K562 (cell line): ENCODE results near the gene MKNK2. TPM values are rescaled to one million over a fixed set of nuclear protein-coding genes. Genes with fewer than 3 reads are reported as not detected.

Experiments
- FOXJ2 ChIP-seq: fragments of 200-800 bp; sonication (Bioruptor generic); IDR thresholded peaks from 2 replicates; pipeline ENCODE4 v1.6.1; 2016; ENCODE audit warnings: missing genetic modification characterization, missing compliant biosample characterization
- FOXJ3 ChIP-seq: sonication (generic); formaldehyde crosslinking; IDR thresholded peaks from 2 replicates; pipeline ENCODE4 v1.4.0; 2020; ENCODE audit warnings: mild to moderate bottlenecking, missing genetic modification reagents
- GTF2E2 ChIP-seq: fragments of 200-800 bp; sonication (Bioruptor generic); IDR thresholded peaks from 2 replicates; pipeline ENCODE4 v1.6.1; 2016; ENCODE audit warnings: missing genetic modification characterization, missing compliant biosample characterization
- HCFC1 ChIP-seq: IDR thresholded peaks from 2 replicates; pipeline ENCODE4 v1.6.1; 2012; ENCODE audit warnings: low read depth, low read length, improper control_type of control experiment
- KLF6 ChIP-seq: fragments of 250-450 bp; sonication (Bioruptor Pico); IDR thresholded peaks from 2 replicates; pipeline ENCODE4 v1.4.0; 2020; ENCODE audit warnings: mild to moderate bottlenecking, moderate library complexity, borderline replicate concordance
- POLR2A ChIP-seq: fragments of 450-650 bp; conservative IDR thresholded peaks from 2 replicates; pipeline ENCODE4 v1.6.1; 2016
- POLR2G ChIP-seq: fragments of 200-400 bp; formaldehyde crosslinking; IDR thresholded peaks from 2 replicates; pipeline ENCODE4 v1.6.1; 2017; ENCODE audit warnings: low read depth, mild to moderate bottlenecking, antibody characterized with exemption, low read length, moderate library complexity
- RAD51 ChIP-seq: fragments of 450-650 bp; IDR thresholded peaks from 2 replicates; pipeline ENCODE4 v1.7.1; 2016; ENCODE audit warnings: low read depth, mild to moderate bottlenecking, borderline replicate concordance
- SREBF2 ChIP-seq: sonication (generic); formaldehyde crosslinking; IDR thresholded peaks from 2 replicates; pipeline ENCODE4 v1.4.0; 2020; ENCODE audit warnings: mild to moderate bottlenecking, missing genetic modification reagents
- TBP ChIP-seq: optimal IDR thresholded peaks from 2 replicates; pipeline ENCODE3; 2011; ENCODE audit warnings: low read depth, low read length, improper control_type of control experiment
- XRCC3 ChIP-seq: fragments of 450-650 bp; IDR thresholded peaks from 2 replicates; pipeline ENCODE4 v1.6.1; 2017; ENCODE audit warnings: mild to moderate bottlenecking, moderate library complexity
- ZNF12 ChIP-seq: sonication (generic); formaldehyde crosslinking; IDR thresholded peaks from 2 replicates; pipeline ENCODE4 v1.4.0; 2020; ENCODE audit warnings: mild to moderate bottlenecking, missing genetic modification reagents
- ZNF780A ChIP-seq: fragments of 250-450 bp; sonication (Bioruptor Pico); IDR thresholded peaks from 2 replicates; pipeline ENCODE4 v1.5.0; 2021; ENCODE audit warnings: mild to moderate bottlenecking
- polyA plus RNA-seq, 8 experiments: library from polyadenylated mRNA; depleted of rRNA in 4 of 8; stranded (reverse) in 5 of 8; unstranded in 3 of 8; fragments of >200 nt; fragmentation: Nextera tagmentation in 2 of 8; fragmentation: Illumina TruSeq in 1 of 8; extraction: Ambion mirVana in 2 of 8; extraction: Trizol in 1 of 8; gene quantifications; 2 replicates each; pipeline versions ENCODE4 v1.2.1 to v1.2.3, GENCODE V29; 2011 to 2014; ENCODE audit warnings: inconsistent platforms in 1 of 8, missing spikeins in 1 of 8
- total RNA-seq, 7 experiments: library from RNA; depleted of rRNA in 6 of 7; stranded (reverse); fragments of >200 nt in 6 of 7; fragmentation: Illumina TruSeq in 2 of 7; extraction: Trizol in 2 of 7; gene quantifications; 2 replicates each; pipeline versions ENCODE4 v1.2.1 to v1.2.3, GENCODE V29; 2011 to 2021; ENCODE audit warnings: low replicate concordance in 1 of 7
- TF ChIP-seq, protein P1 (sequence below): fragments of 200-600 bp; sonication (generic); IDR thresholded peaks from one replicate; pipeline ENCODE4 v1.6.1; 2012; ENCODE audit warnings: mild to moderate bottlenecking, low read depth, low read length, inconsistent platforms
- TF ChIP-seq, protein P2 (sequence below): fragments of 250-450 bp; sonication (Bioruptor Pico); IDR thresholded peaks from 2 replicates; pipeline ENCODE4 v1.4.0; 2020; ENCODE audit warnings: mild to moderate bottlenecking
- TF ChIP-seq, protein P3 (sequence below): sonication (generic); IDR thresholded peaks from 2 replicates; pipeline ENCODE4 v1.6.1; 2016

MKNK2 gene
- total and polyA plus RNA-seq, 9 of the 15 experiments (the other 6 are each of a cell fraction or from before 2014, with no cell fraction given), result 5.1 to 191 (median 51.9) TPM

DNA sequence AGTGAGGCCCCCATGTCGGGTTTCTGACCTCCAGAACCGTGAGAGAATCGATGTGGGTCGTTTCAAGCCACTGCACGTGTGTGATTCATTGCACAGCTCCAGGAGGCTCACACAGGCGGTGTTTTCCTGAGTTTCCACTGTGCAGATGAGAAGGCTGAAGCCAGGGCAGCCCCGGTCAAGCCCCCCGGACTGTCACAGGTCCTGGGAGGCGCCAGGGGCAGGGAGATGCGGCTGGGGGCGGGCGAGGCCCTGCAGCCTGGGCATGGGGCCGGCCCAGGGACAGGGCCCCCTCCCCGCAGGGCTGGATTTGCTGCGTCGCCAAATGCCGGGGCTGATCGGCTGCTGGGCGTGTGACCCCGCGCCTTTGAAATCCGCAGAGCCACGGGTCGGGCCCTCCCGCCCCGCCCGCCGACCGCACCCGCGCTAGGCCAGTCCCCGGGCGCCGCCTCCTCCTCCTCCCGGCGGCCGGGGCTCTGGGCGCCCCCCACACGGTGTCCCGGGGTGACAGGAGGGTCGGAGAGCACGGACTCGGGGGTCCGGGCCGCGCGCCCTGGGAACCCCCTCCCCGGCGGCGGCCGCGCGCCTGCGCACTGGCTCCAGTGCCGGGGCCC, 9.9 kb upstream of the MKNK2 start (continued):
- peak; percentile 58 for TF ChIP-seq FOXJ2 (tag)
- no peak for TF ChIP-seq SREBF2 (CRISPR knock-in tag)
- TF ChIP-seq POLR2A, result peak; percentile 8; the same call in 1 of the 2 replicates
- TF ChIP-seq GTF2E2, result no peak
- no peak for TF ChIP-seq ZNF12 (CRISPR knock-in tag)
- TF ChIP-seq POLR2G, result no peak
- TF ChIP-seq HCFC1, result no peak; the same call in 1 of the 2 replicates
- TF ChIP-seq FOXJ3 (CRISPR knock-in tag), result no peak
- TF ChIP-seq, protein P1, sequence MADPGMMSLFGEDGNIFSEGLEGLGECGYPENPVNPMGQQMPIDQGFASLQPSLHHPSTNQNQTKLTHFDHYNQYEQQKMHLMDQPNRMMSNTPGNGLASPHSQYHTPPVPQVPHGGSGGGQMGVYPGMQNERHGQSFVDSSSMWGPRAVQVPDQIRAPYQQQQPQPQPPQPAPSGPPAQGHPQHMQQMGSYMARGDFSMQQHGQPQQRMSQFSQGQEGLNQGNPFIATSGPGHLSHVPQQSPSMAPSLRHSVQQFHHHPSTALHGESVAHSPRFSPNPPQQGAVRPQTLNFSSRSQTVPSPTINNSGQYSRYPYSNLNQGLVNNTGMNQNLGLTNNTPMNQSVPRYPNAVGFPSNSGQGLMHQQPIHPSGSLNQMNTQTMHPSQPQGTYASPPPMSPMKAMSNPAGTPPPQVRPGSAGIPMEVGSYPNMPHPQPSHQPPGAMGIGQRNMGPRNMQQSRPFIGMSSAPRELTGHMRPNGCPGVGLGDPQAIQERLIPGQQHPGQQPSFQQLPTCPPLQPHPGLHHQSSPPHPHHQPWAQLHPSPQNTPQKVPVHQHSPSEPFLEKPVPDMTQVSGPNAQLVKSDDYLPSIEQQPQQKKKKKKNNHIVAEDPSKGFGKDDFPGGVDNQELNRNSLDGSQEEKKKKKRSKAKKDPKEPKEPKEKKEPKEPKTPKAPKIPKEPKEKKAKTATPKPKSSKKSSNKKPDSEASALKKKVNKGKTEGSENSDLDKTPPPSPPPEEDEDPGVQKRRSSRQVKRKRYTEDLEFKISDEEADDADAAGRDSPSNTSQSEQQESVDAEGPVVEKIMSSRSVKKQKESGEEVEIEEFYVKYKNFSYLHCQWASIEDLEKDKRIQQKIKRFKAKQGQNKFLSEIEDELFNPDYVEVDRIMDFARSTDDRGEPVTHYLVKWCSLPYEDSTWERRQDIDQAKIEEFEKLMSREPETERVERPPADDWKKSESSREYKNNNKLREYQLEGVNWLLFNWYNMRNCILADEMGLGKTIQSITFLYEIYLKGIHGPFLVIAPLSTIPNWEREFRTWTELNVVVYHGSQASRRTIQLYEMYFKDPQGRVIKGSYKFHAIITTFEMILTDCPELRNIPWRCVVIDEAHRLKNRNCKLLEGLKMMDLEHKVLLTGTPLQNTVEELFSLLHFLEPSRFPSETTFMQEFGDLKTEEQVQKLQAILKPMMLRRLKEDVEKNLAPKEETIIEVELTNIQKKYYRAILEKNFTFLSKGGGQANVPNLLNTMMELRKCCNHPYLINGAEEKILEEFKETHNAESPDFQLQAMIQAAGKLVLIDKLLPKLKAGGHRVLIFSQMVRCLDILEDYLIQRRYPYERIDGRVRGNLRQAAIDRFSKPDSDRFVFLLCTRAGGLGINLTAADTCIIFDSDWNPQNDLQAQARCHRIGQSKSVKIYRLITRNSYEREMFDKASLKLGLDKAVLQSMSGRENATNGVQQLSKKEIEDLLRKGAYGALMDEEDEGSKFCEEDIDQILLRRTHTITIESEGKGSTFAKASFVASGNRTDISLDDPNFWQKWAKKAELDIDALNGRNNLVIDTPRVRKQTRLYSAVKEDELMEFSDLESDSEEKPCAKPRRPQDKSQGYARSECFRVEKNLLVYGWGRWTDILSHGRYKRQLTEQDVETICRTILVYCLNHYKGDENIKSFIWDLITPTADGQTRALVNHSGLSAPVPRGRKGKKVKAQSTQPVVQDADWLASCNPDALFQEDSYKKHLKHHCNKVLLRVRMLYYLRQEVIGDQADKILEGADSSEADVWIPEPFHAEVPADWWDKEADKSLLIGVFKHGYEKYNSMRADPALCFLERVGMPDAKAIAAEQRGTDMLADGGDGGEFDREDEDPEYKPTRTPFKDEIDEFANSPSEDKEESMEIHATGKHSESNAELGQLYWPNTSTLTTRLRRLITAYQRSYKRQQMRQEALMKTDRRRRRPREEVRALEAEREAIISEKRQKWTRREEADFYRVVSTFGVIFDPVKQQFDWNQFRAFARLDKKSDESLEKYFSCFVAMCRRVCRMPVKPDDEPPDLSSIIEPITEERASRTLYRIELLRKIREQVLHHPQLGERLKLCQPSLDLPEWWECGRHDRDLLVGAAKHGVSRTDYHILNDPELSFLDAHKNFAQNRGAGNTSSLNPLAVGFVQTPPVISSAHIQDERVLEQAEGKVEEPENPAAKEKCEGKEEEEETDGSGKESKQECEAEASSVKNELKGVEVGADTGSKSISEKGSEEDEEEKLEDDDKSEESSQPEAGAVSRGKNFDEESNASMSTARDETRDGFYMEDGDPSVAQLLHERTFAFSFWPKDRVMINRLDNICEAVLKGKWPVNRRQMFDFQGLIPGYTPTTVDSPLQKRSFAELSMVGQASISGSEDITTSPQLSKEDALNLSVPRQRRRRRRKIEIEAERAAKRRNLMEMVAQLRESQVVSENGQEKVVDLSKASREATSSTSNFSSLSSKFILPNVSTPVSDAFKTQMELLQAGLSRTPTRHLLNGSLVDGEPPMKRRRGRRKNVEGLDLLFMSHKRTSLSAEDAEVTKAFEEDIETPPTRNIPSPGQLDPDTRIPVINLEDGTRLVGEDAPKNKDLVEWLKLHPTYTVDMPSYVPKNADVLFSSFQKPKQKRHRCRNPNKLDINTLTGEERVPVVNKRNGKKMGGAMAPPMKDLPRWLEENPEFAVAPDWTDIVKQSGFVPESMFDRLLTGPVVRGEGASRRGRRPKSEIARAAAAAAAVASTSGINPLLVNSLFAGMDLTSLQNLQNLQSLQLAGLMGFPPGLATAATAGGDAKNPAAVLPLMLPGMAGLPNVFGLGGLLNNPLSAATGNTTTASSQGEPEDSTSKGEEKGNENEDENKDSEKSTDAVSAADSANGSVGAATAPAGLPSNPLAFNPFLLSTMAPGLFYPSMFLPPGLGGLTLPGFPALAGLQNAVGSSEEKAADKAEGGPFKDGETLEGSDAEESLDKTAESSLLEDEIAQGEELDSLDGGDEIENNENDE, result no peak
- TF ChIP-seq XRCC3, result no peak
- TF ChIP-seq, protein P2, sequence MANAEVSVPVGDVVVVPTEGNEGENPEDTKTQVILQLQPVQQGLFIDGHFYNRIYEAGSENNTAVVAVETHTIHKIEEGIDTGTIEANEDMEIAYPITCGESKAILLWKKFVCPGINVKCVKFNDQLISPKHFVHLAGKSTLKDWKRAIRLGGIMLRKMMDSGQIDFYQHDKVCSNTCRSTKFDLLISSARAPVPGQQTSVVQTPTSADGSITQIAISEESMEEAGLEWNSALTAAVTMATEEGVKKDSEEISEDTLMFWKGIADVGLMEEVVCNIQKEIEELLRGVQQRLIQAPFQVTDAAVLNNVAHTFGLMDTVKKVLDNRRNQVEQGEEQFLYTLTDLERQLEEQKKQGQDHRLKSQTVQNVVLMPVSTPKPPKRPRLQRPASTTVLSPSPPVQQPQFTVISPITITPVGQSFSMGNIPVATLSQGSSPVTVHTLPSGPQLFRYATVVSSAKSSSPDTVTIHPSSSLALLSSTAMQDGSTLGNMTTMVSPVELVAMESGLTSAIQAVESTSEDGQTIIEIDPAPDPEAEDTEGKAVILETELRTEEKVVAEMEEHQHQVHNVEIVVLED (CRISPR knock-in tag), result no peak; the same call in 1 of the 2 replicates
- no peak for TF ChIP-seq ZNF780A (CRISPR knock-in tag)
- TF ChIP-seq RAD51, result no peak
- TF ChIP-seq, protein P3, sequence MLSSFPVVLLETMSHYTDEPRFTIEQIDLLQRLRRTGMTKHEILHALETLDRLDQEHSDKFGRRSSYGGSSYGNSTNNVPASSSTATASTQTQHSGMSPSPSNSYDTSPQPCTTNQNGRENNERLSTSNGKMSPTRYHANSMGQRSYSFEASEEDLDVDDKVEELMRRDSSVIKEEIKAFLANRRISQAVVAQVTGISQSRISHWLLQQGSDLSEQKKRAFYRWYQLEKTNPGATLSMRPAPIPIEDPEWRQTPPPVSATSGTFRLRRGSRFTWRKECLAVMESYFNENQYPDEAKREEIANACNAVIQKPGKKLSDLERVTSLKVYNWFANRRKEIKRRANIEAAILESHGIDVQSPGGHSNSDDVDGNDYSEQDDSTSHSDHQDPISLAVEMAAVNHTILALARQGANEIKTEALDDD, result no peak
- 0 out of 2 replicates have a peak, but pooled peaks have one; percentile 64 for TF ChIP-seq KLF6 (CRISPR knock-in tag)
- peak; percentile 45 for TF ChIP-seq TBP
